Measurements from ENCODE around the gene NKX3-2.

The NKX3-2 gene

GRCh38 chr4:13529128-13529919, 15.0 kb downstream of the NKX3-2 start:
- no peaks in the 10 kb centered on the region for H3K36me3 ChIP-seq (ENCODE audit: control insufficient read depth, insufficient read depth, low read length)
- no peak overlapping the region for H3K4me3 ChIP-seq (ENCODE audit: low read depth, low read length)
- H3K9me3 ChIP-seq (ENCODE audit: control insufficient read depth, insufficient read depth, low read depth, low read length): peaks cover 5% of the 10 kb centered on the region
- peaks cover 100% of the 10 kb centered on the region for H3K27me3 ChIP-seq (ENCODE audit: control insufficient read depth, insufficient read depth, low read length)
- H3K9ac ChIP-seq (ENCODE audit: low read length): no peak overlapping the region
- peaks cover 47% of the 10 kb centered on the region for H3K4me1 ChIP-seq (ENCODE audit: control insufficient read depth, insufficient read depth, low read length)
- H3K27ac ChIP-seq (ENCODE audit: low read depth, low read length): no peak overlapping the region

GRCh38 chr4:13528821-13529127, 15.5 kb downstream of the NKX3-2 start:
- H3K36me3 ChIP-seq (ENCODE audit: control insufficient read depth, insufficient read depth, low read length): no peaks in the 10 kb centered on the region
- peaks cover 42% of the 10 kb centered on the region for H3K4me1 ChIP-seq (ENCODE audit: control insufficient read depth, insufficient read depth, low read length)
- no peak overlapping the region for H3K9ac ChIP-seq (ENCODE audit: low read length)
- H3K4me3 ChIP-seq (ENCODE audit: low read depth, low read length): no peak overlapping the region
- peaks cover 10% of the 10 kb centered on the region for H3K9me3 ChIP-seq (ENCODE audit: control insufficient read depth, insufficient read depth, low read depth, low read length)
- no peak overlapping the region for H3K27ac ChIP-seq (ENCODE audit: low read depth, low read length)
- peaks cover 100% of the 10 kb centered on the region for H3K27me3 ChIP-seq (ENCODE audit: control insufficient read depth, insufficient read depth, low read length)

DNA sequence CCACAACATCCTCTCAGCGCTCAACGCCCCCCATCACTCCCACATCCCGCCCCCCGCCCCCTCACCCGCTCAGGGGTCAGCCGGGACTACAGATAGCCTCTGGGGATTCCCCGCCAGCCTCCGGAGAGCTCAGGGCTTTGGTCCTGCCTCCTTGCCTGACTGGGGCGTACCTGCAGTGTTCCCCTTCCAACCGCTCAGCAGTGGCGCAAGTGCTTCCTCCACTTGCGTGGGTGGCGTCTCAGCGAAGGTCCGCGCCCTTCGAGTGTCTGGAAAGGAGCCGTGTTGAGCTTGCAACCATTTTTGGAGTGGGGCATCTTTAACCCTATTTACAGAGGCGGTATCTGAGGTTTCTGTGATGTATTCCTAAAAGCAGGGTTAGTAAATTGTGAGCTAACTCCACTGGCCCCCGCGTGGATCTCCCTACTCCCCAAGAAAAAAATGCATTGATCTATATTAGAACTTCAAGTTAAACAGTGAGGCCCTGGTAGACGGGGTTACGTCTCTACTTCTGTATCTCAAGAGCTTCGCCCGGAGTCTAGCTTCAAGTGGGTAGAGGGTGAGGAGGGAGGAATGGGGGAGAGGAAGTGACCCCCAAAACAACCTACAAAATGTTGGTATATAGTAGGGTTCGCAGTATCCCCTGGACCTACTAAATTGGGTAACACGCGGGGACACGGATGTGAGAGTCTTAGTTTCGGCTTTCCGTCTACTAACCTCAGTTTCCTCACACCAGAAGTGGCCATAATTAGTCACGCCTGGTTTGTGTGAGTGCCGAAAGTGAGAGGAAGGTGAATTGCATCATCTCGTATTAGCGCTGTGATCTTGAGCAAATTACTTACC, 16.1 kb downstream of the NKX3-2 start:
- Histone ChIP-seq H3K9me3 (ENCODE audit: control insufficient read depth, insufficient read depth, low read depth, low read length) (peaks cover 12% of the 10 kb centered on the region), H3K27ac (ENCODE audit: low read depth, low read length) (no peak overlapping the region), H3K36me3 (ENCODE audit: control insufficient read depth, insufficient read depth, low read length) (no peaks in the 10 kb centered on the region), H3K4me1 (ENCODE audit: control insufficient read depth, insufficient read depth, low read length) (peaks cover 38% of the 10 kb centered on the region), H3K9ac (ENCODE audit: low read length) (no peak overlapping the region), H3K27me3 (ENCODE audit: control insufficient read depth, insufficient read depth, low read length) (peaks cover 100% of the 10 kb centered on the region), H3K4me3 (ENCODE audit: low read depth, low read length) (0 out of 2 replicates have a peak overlapping the region, but pooled peaks have one; percentile 16)

DNA sequence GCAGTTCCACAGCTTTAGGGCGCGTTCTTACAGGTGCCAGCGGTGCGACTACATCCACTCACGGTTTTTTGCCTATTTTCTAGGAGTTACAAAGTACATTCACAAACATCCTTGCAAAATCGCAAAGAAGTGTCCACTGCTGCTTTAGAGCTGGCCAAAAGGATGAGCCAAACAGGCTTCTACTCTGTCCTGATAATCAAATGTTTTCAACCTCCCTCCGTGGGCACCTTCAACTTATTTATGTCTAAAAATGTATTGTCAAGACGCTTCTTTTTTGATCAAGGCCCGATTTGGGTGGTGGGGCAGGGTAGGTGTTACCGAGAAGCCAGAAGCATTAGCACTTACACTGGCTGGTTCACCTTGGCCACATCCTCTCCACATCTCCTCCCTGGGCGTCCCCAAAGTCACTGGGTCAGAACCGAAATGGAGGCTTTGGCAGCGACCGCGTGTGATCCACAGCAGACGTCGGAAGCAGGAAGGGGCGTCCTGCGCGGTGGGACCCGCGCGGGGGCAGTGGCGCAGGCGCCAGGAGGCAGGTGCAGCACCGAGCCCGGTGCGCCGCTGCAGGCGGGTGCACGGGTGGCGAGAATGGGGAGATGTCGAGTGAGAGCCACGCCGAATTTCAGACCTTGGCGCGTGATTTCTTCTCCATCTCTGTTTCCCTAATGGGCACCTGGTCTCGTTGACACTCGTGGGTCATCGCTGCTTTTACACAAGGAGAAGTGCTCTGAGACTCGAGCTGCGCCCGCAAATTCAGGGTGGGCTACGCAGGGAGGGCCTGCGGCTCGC, 16.9 kb downstream of the NKX3-2 start:
- H3K4me3 ChIP-seq (ENCODE audit: low read depth, low read length): peak overlapping the region; percentile 22; the same call in 1 of the 2 replicates

GRCh38 chr4:13526658-13527057, 17.6 kb downstream of the NKX3-2 start:
- H3K9me3 ChIP-seq (ENCODE audit: control insufficient read depth, insufficient read depth, low read depth, low read length): peaks cover 12% of the 10 kb centered on the region
- peaks cover 26% of the 10 kb centered on the region for H3K4me1 ChIP-seq (ENCODE audit: control insufficient read depth, insufficient read depth, low read length)
- no peak overlapping the region for H3K27ac ChIP-seq (ENCODE audit: low read depth, low read length)
- H3K4me3 ChIP-seq (ENCODE audit: low read depth, low read length): no peak overlapping the region
- peaks cover 100% of the 10 kb centered on the region for H3K27me3 ChIP-seq (ENCODE audit: control insufficient read depth, insufficient read depth, low read length)
- H3K9ac ChIP-seq (ENCODE audit: low read length): no peak overlapping the region
- H3K36me3 ChIP-seq (ENCODE audit: control insufficient read depth, insufficient read depth, low read length): no peaks in the 10 kb centered on the region

More for the DNA sequence above, 16.9 kb downstream of the NKX3-2 start:
- Histone ChIP-seq H3K36me3 (ENCODE audit: control insufficient read depth, insufficient read depth, low read length) (no peaks in the 10 kb centered on the region), H3K4me1 (ENCODE audit: control insufficient read depth, insufficient read depth, low read length) (peaks cover 31% of the 10 kb centered on the region), H3K27ac (ENCODE audit: low read depth, low read length) (no peak overlapping the region), H3K9ac (ENCODE audit: low read length) (no peak overlapping the region), H3K9me3 (ENCODE audit: control insufficient read depth, insufficient read depth, low read depth, low read length) (peaks cover 12% of the 10 kb centered on the region), H3K27me3 (ENCODE audit: control insufficient read depth, insufficient read depth, low read length) (peaks cover 100% of the 10 kb centered on the region)

GRCh38 chr4:13525606-13526281, 18.6 kb downstream of the NKX3-2 start:
- no peak overlapping the region for H3K27ac ChIP-seq (ENCODE audit: low read depth, low read length)
- peaks cover 100% of the 10 kb centered on the region for H3K27me3 ChIP-seq (ENCODE audit: control insufficient read depth, insufficient read depth, low read length)
- H3K36me3 ChIP-seq (ENCODE audit: control insufficient read depth, insufficient read depth, low read length): no peaks in the 10 kb centered on the region

GRCh38 chr4:13524504-13525243, 19.6 kb downstream of the NKX3-2 start:
- H3K4me1 ChIP-seq (ENCODE audit: control insufficient read depth, insufficient read depth, low read length): peaks cover 8% of the 10 kb centered on the region
- H3K27me3 ChIP-seq (ENCODE audit: control insufficient read depth, insufficient read depth, low read length): peaks cover 89% of the 10 kb centered on the region
- no peak overlapping the region for H3K4me3 ChIP-seq (ENCODE audit: low read depth, low read length)
- H3K9ac ChIP-seq (ENCODE audit: low read length): no peak overlapping the region
- H3K36me3 ChIP-seq (ENCODE audit: control insufficient read depth, insufficient read depth, low read length): no peaks in the 10 kb centered on the region
- H3K9me3 ChIP-seq (ENCODE audit: control insufficient read depth, insufficient read depth, low read depth, low read length): peaks cover 12% of the 10 kb centered on the region
- no peak overlapping the region for H3K27ac ChIP-seq (ENCODE audit: low read depth, low read length)

More at GRCh38 chr4:13525606-13526281, 18.6 kb downstream of the NKX3-2 start:
- Histone ChIP-seq H3K4me1 (ENCODE audit: control insufficient read depth, insufficient read depth, low read length) (peaks cover 18% of the 10 kb centered on the region), H3K9me3 (ENCODE audit: control insufficient read depth, insufficient read depth, low read depth, low read length) (peaks cover 12% of the 10 kb centered on the region), H3K4me3 (ENCODE audit: low read depth, low read length) (no peak overlapping the region), H3K9ac (ENCODE audit: low read length) (no peak overlapping the region)

GRCh38 chr4:13523591-13524503, 20.5 kb downstream of the NKX3-2 start:
- H3K27me3 ChIP-seq (ENCODE audit: control insufficient read depth, insufficient read depth, low read length): peaks cover 81% of the 10 kb centered on the region
- H3K9ac ChIP-seq (ENCODE audit: low read length): no peak overlapping the region
- no peak overlapping the region for H3K27ac ChIP-seq (ENCODE audit: low read depth, low read length)
- peaks cover 14% of the 10 kb centered on the region; the same call in 1 of the 2 replicates for H3K4me1 ChIP-seq (ENCODE audit: control insufficient read depth, insufficient read depth, low read length)
- H3K4me3 ChIP-seq (ENCODE audit: low read depth, low read length): no peak overlapping the region; the same call in 1 of the 2 replicates
- peaks cover 12% of the 10 kb centered on the region for H3K9me3 ChIP-seq (ENCODE audit: control insufficient read depth, insufficient read depth, low read depth, low read length)
- H3K36me3 ChIP-seq (ENCODE audit: control insufficient read depth, insufficient read depth, low read length): no peaks in the 10 kb centered on the region

DNA sequence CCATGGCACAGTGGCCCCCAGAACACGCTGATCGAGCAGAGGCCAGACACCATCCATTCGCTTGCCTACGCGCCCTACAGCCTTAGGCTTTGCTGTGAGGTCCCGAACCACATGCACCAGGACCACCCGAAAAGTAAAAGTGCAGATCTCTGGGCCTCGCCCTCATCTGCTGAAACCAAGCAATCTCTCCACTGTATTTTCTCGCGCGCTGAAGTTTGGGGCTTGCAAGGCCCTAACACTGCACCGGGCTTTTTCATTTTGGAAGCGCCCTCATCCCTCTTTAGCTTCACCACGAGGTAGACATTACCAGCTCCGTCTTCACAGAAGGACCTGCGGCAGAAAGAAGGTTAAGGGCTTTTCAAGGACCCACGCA, 21.2 kb downstream of the NKX3-2 start:
- H3K36me3 ChIP-seq (ENCODE audit: control insufficient read depth, insufficient read depth, low read length): no peaks in the 10 kb centered on the region
- peak overlapping the region; percentile 32; the same call in 1 of the 2 replicates for H3K4me3 ChIP-seq (ENCODE audit: low read depth, low read length)
- peaks cover 73% of the 10 kb centered on the region for H3K27me3 ChIP-seq (ENCODE audit: control insufficient read depth, insufficient read depth, low read length)
- no peak overlapping the region for H3K9ac ChIP-seq (ENCODE audit: low read length)
- H3K27ac ChIP-seq (ENCODE audit: low read depth, low read length): no peak overlapping the region
- peaks cover 12% of the 10 kb centered on the region for H3K9me3 ChIP-seq (ENCODE audit: control insufficient read depth, insufficient read depth, low read depth, low read length)
- H3K4me1 ChIP-seq (ENCODE audit: control insufficient read depth, insufficient read depth, low read length): peaks cover 9% of the 10 kb centered on the region; the same call in 1 of the 2 replicates
